HG03108 (cell line): ENCODE measurements around the gene FANCC.

Source experiments
- ATAC-seq: cut with Tn5 transposase; IDR thresholded peaks from one replicate; pipeline ENCODE4 v1.9.1; 2021; ENCODE audit warnings: moderate library complexity; ENCODE audit not compliant: unreplicated experiment

FANCC gene

GRCh38 chr9:95197692-95198271, 119.7 kb downstream of the FANCC start:
- ATAC-seq: no peak

GRCh38 chr9:95193480-95193879, 124.0 kb downstream of the FANCC start:
- no peak for ATAC-seq

- ATAC-seq: no peak
Observed at GRCh38 chr9:95193067-95193466, 124.4 kb downstream of the FANCC start.

GRCh38 chr9:95192631-95193030, 124.9 kb downstream of the FANCC start:
- ATAC-seq: no peak

- no peak for ATAC-seq
Observed at GRCh38 chr9:95190413-95190812, 127.1 kb downstream of the FANCC start.

GRCh38 chr9:95189251-95190098, 128.0 kb downstream of the FANCC start:
- ATAC-seq: no peak

- no peak for ATAC-seq
Observed at GRCh38 chr9:95188459-95188858, 129.1 kb downstream of the FANCC start.

GRCh38 chr9:95185956-95186355, 131.6 kb downstream of the FANCC start:
- ATAC-seq: no peak

GRCh38 chr9:95182854-95183563, 134.5 kb downstream of the FANCC start:
- no peak for ATAC-seq

GRCh38 chr9:95181835-95182234, 135.7 kb downstream of the FANCC start:
- ATAC-seq: no peak

GRCh38 chr9:95181226-95181818, 136.2 kb downstream of the FANCC start:
- ATAC-seq: no peak

- no peak for ATAC-seq
Observed at GRCh38 chr9:95177617-95178016, 139.9 kb downstream of the FANCC start.

- ATAC-seq: no peak
Observed at GRCh38 chr9:95176755-95177319, 140.7 kb downstream of the FANCC start.

- no peak for ATAC-seq
Observed at GRCh38 chr9:95175523-95175922, 142.0 kb downstream of the FANCC start.

- no peak for ATAC-seq
Observed at GRCh38 chr9:95174038-95174437, 143.5 kb downstream of the FANCC start.

GRCh38 chr9:95171596-95171995, 145.9 kb downstream of the FANCC start:
- ATAC-seq: no peak

- peak; percentile 50 for ATAC-seq
Observed at GRCh38 chr9:95171001-95171400, 146.5 kb downstream of the FANCC start.

GRCh38 chr9:95167998-95168397, 149.5 kb downstream of the FANCC start:
- ATAC-seq: no peak

GRCh38 chr9:95165004-95165403, 152.5 kb downstream of the FANCC start:
- no peak for ATAC-seq

- no peak for ATAC-seq
Observed at GRCh38 chr9:95157481-95158151, 159.9 kb downstream of the FANCC start.

- no peak for ATAC-seq
Observed at GRCh38 chr9:95156074-95156473, 161.4 kb downstream of the FANCC start.
